NK-92 (cell line): ENCODE results near the gene PLXNA4.

Source experiments
- DNase-seq: peaks from one replicate; lab custom pipeline; 2025; ENCODE audit not compliant: unreplicated experiment; lab: John Stamatoyannopoulos, UW

PLXNA4 gene

DNA sequence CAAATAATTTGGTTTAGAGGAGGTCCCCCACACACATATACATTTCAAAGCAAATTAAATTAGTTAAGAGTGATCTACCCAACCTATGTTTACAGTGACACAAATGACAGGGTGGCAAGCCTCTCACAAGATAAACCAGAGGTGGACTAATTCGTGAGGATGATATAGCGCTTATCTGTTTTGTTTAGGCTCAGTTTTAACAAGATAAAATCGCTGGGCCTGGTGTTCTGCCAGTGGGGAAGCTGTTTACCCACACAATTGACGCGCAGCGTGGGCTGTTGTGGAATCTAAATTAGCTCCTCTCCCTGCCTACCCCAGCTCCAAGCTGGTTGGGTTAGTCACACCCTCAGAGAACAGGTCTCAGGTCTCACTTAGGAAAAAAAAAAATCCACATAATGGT lies 16.7 kb upstream of the PLXNA4 start:
- no peak for DNase-seq

DNA sequence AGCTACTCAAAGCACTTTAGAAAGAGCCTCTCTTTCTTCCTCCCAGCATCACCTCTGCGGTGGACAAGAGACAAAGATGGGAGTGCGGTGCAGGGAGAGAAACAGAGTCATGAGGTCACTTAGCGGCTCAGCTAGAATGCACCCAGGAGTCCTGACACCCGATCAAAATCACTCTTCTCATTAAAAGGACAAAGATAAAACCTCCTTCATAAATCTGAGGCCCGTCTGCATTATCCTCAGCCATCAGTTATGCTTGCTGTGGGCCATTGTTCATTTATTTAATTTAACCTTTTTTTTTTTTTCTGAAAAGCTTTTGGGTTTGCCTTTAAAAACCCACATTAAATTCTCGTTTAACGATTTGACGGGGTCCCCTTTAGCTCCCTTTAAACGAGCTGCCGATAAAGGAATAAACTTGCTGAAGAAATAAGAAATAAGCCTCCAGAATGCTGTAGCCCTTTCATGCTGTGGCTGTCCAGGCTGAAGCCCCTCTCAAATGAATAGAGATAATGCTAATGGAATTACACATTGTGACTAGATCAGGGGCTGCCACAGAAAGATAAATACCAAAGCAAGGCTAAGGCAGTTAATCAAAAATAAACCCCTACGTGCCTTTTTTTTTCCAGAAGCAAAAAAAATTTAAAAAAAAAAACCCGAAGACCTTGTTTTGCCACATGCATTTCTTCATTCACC lies 16.1 kb upstream of the PLXNA4 start:
- no peak for DNase-seq

DNA sequence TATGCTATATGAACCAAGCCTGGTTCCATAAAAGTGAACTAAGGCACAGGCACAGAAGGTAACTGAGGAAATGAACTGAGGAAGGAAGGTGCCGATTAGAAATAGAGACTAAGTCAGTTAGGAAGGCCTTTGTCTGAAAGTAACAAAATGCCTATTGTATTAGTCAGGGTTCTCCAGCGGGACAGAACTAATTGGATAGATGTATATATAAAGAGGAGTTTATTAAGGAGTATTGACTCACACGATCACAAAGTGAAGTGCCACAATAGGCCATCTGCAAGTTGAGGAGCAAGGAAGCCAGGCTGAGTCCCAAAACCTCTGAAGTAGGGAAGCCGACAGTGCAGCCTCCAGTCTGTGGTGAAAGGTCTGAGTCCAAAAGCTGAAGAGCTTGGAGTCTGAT lies 13.9 kb upstream of the PLXNA4 start:
- DNase-seq, result no peak

DNA sequence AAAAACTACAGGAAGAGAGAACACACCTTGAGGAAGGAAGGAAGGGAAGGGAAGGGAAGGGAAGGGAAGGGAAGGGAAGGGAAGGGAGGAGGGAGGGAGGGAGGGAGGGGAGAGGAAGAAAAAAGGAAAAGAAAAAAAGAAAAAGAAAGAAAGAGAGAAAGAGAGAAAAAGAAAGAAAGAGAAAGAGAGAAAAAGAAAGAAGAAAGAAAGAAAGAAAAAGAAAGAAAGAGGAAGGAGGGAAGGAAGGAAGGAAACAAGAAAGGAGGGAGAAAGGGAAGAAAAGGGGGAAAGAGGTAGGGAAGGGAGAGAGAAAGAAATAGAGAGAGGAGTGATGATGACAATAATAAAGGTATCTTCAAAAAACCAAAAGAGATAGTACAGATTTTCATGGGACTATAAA lies 12.3 kb upstream of the PLXNA4 start:
- no peak for DNase-seq

DNA sequence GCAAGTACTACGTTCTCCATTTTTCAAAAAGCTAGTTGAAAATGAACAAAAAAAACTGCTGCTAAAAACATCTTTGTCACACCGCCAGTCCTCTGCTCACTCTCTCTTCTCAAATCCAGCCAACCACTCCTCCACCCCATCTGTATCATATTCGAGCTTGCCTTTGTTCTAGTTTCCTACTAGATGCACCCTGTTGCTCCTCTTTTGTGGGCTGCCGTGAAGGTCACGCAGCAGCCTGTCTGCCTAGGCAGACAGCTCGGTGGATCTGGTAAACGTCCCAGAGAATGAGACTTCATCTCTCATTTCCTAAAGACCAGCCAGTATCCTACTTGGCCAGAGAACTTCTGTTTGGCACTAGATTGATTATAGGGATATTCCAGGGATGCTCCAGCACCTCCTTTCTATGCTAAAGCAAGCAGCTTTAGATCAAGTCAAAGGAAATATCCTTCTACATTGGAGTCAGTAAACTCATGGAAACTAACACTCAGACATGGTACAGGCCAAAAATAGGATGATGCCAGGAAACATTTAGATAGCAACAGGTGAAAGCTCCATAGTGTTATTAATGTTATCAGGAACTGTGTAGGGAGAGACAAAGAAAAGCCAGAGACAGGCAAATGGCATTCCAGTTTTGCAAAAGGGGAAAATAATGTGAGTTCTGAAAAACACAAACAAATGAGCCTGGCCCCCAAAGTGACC lies 8.7 kb upstream of the PLXNA4 start:
- no peak for DNase-seq

DNA sequence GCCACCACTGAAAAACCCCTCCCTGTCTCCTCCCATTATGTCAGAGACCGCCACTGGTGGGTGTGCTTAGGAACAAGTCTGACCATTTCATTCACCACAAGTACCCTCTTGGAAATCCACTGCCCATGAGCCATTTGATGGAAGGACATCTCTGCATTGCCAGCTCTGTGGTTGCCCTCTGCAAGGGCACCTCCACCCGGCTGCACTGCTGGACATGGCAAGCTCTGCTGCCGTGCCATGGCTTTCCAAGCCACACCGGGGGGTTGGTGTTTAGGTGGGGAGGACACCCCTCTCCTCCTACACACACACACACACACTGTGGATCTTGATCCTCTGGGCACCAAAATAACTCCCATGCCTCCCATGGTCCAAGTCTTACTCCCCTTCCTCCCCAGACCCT lies 5.2 kb upstream of the PLXNA4 start:
- no peak for DNase-seq

DNA sequence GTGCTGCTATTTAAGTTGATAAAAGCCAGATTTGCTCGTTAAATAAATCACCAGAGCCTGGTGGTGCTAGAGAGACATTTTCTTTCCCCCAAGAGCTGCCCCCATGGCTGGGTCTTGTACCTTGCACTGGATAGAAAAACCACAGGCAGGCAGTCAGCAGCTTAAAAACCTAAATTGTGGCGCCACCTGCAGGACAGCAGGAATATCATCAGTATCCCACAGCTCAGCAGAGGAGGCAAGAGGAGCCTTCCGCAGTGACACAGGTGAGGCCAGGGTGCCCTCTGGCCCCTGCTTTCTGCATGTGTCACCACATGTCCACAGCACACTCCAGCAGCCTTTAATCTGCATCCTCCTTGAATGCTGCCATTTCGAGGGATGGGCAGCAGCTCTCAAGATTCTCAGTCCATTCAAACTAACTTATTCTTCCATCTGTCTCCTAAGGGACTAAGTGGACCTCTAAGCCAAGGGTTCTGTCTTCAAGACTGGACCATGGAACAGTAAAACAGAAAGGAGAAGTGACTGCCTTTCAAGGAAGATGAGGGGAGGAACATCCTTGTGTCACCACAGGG lies 4.5 kb upstream of the PLXNA4 start:
- no peak for DNase-seq

DNA sequence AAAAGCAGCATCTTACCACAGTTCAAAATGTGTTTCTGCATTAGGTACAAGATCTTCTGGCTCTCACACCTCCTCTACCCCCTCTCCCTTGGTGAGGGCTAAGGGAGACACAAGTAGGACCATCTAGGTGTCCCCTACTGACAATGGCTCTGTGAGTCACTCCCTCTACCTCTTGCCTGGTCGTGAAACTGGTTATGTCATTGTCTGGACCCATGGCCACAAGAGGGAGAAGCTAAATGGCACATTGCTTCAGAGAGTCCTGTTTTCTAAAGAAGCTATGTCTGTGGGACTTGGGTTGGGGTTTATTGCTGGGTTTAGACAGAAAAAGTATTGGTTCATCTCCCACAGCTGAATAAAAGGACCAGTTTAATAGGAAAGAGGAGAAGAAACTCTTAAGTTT lies 4.0 kb upstream of the PLXNA4 start:
- DNase-seq, result no peak

DNA sequence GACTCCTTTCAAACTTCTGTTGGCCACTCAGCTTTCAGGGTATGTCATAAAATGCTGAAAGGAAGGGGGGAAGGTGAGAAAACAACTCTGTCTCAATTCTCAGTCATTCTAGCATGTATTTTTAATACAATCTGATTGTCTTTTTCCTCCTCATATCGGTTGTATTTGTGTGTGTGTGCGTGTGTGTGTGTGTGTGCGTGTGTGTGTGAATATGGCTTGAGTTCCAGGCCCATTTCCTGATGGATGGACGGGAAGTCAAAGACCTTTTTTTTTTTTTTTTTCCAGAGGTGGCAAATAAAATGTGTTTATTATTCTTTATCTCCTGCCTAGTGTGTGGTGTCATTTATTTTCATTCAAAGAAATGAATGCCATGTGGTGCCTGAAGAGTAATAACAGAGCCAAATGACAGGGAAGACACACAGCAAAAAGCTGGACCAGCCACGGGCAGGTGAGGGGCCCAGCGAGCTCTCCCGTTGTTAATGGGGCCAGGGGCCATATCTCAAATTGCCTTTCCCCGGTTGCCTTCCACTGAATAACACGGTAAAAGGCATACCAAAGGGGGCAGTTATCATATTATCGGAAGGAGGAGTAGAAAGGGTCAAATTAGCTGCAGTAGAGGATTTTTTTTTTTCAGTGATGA lies 3.1 kb upstream of the PLXNA4 start:
- no peak for DNase-seq

DNA sequence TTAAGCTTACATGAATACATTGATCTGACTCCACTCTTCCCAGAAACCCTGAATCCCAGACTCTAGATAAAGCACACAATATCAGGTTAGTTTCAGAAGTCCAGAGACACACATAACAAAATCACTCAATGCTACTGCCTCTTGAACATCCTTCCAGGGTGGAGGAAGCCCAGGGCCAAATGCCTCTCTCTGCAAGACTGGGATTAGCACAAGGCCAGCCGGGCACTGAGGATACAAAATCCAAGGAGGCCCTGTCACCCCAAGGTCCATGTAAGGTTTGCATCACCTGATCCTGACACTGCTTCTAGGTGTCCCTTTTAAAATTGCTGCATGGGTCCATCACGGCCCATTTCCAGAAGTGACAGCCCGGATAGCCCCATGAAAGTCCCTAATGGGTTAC lies 2.6 kb upstream of the PLXNA4 start:
- DNase-seq, result no peak

DNA sequence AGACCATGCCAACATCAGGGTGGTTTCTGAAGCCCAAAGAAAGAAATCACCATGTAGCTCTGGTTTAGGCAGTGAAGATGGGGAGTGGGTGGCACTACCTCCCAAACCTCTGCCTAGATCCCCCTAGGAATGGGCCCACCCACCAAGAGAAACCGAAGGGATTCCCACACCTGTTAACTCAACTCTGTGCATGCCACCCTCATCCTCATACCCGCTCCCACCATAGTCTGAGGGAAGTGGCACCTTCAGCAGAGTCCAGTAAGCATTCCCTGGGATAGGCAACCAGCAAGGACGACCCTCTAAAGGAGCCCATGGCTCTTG lies 1.7 kb upstream of the PLXNA4 start:
- DNase-seq, result no peak

DNA sequence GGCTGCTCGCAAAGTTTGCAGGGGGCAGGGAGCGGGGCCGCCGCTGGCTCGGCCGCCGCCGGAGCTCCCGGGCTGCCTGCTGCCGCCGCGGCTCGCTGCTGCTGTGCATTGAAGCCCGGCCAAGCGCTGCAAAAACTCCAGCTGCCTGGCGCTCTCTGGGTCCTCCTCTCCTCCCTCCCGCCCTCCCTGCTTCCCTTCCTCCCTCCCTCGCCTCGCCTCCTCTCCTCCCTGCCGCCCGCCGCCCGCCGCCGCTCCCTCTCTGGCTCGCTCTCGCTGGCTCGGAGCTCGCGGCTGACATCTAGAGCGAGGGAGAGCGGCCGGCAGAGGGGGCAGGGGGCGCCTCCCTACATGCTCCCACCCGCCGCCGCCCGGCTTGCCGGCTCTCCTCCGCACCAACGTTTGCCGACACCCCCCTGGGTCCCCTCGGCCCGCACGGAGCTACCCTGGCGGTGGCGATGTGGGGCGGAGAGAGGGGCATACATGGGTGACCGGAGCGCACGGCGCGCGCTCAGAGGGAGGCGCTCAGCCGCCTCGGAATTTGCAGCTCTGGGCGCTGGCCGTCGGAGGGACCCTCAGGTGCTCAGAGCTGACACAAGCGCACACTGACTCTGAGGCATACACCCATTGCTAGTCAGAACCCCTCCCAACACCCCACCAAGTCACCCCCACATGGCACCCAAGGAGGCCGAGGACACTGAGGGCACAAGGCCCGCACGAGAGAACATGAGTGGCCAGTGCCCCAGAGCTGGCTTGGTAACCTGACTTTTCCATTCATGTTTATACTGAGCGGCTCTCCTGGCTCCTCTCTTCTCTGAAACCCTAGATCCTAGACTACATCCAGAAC lies 1.2 kb upstream of the PLXNA4 start:
- no peak for DNase-seq

DNA sequence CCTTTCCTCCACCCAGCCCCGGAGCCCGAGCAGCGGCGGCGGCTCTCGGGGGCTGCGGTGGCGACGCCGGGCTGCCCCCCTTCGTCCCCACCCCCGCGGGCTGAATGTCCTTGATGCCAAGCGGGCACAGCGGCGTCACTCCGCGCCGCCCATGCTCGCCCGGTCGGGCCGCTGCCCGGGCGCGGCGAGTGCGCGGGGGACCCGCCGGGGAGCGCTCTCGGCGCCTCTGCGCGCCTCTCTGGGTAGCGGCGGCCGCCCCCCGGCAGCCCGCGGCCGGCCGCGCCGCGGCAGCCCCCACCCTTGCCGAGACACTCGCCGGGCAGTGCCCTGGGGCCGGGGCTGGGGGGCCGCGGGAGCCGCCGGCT lies 433 bp upstream of the PLXNA4 start:
- no peak for DNase-seq

DNA sequence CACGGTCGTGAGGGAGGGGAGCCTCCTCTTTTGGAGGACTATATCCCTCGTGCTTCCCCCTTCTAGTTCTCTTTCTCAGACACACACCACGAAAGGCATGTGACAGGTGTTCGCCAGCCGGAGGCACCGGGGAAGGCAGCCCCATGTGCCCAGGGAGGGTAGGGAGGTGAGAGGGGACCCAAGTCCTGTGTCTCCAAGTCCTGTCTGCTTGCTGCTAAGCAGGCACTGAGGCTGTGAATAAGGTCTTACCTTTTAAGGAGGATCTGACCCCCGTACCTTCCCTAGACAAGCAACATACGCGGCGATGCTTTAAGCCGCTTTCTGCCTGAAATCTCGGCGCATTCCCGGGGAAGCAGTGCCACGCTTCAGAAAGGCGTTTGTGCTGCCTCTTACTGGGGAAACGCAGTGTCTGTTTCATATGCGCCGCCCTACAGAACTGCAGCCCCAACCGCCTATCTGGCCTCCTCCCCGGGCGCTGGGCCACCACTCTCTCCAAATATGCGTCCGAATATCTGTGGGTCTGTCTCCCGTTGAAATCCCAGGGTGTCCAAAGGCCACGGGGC lies 770 bp downstream of the PLXNA4 start:
- no peak for DNase-seq

DNA sequence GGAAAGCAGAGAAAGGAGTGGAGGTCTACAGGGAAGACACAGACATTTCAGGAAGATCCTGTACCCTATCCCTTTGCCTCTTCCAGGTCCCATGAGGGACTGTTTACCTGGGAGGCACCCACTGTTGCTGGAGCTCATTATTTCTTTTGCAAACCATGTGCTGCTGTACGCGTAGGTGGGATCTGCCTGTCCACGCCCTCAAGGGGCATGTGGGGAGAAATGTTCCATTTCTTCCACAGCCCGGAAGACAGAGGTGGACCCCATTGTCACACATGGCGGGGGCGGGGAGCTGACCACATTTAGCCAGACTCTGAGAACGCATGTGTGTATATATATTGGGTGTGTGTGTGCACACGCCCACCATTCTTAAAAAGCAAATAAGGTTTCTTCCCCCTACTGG lies 2.0 kb downstream of the PLXNA4 start:
- DNase-seq, result no peak

DNA sequence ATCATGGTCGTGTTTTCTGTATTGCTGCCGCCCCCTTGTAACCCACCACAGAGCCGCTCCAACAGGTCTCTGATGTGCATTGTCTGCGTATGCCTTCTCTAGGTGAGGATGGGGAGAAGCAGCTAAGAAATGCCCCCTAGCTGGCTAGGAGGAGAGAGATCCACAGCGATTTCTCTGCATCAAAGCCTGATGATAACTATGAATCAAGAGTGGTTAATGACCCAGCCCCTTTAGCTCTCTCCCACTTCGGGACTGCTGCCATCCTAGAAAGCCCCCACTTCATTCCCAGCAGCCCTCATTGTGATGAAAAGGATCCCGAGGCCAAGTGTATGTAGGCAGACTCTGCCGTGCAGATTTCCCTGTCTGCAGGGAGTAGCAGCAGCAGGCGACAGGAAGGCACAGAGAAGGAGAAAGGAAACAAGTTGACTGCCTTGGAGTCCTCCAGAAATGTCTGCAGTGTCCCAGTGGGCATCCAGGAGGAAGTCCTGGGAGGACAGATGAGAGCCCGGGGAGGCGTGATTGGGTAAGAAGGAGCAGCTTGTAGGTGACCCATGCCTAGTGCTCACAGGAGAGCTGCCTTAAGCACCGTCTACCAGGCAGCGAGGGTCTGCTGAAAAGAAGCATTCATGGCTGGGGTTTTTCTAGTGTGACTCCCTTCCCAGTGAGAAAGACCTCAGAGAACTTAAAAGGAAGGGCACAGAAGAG lies 2.9 kb downstream of the PLXNA4 start:
- no peak for DNase-seq

DNA sequence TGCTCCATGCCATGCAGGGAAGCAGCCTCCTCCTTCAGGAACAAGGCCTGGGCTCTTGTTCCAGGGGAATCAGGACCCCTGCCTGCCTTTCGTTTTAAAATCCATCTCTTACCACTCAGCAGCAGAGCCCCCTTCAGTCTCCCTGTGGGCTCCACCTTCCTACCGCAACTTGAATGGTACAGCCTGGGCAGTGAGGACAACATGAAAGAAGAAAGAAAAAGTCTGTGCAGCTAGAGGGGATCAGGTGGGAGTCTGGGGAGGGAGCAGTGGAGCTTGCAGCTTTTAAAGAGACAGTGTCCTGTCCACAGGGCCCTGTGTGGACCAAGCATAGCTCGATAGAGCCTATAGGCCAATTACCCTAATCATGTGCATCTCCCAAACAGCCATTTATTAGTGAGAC lies 3.7 kb downstream of the PLXNA4 start:
- DNase-seq, result no peak

DNA sequence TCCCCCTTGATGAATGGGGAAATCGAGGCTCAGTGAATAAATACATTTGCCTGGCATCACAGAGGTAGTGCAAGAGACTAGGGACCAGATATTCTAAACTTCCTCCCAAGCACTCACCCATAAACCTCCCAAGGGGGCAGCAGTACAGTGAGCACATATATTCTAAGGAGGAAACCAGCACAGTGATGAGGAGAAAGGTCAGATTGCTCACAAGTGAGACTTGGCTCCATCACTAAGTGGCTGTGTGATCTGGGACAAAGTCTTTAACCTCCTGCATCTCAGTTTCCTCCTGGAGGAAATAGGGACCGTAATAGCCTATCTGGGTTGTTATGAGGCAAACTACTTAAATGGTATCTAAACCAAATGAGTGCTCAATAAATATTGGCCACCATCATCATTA lies 4.3 kb downstream of the PLXNA4 start:
- DNase-seq, result no peak

DNA sequence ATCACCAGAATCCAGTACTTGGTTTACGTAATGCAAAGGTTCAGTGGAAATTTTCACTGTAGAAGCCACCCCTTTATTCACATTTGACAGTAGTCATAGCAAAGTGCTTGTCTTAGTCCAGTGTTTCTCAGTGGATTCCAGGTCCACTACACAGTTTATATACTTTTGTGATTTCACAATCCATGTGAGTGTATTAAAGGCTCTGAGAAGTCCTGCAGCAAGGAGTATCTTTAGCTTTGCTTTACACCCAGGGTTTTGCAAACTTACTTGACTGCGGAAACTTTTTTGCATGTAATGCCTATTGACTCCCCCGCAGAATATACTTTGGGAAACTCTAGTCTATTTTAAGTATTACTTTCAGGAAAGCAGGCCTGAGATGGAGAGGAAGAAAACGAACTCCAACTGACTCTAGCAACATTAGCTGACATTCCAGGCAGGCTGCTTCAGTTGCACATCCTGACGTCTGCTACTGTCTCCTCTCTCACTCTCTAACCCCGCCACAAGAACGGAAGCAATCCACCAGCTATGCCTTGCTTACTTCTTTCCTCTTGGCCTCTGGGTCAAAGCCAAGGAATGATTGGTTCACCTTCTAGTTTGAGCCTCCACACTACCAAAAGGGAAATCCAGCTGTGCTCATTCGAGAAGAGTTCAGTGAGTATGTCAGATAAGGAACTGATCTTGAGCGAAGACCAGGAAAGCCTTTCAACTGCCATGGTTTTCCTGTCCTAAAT lies 6.2 kb downstream of the PLXNA4 start:
- DNase-seq, result no peak

DNA sequence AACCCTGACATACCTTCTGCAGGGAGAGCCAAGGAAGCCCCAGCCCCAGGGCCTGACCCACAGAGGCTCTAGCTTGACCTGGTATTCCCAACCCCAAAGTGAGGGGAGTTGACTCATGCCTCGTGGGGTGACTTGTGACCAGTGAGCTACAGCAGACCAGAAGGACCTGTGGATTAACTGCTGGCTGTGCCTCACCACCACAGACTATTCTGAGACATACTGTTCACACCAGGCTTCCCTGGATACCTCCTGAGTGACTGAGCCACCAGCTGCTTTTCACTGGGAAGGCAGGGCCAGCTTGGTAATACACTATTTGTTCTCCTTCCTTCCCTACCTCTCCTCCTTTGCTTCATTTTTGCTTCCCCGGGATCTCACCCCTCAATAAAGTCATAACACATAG lies 7.3 kb downstream of the PLXNA4 start:
- DNase-seq, result no peak
